B cell (primary cell): ENCODE data around the gene HEYL. TPM values are rescaled to one million over a fixed set of nuclear protein-coding genes. Genes with fewer than 3 reads are reported as not detected.

Experiments used
- ATAC-seq: fragments of 200-7000 bp; cut with Tn5 transposase; one replicate; pipeline ENCODE4 v1.10.0; 2021; ENCODE audit warnings: low read depth, mild to moderate bottlenecking, moderate number of reproducible peaks, moderate library complexity
- CTCF ChIA-PET: fragments of 350-600 bp; sonication (Branson Sonifier 250); formaldehyde crosslinking; loops from one replicate; lab custom pipeline; 2021; ENCODE audit warnings: antibody characterized with exemption, inconsistent platforms; lab: Charles Lee
- POLR2A ChIA-PET: fragments of 350-600 bp; sonication (Branson Sonifier 250); formaldehyde crosslinking; loops from one replicate; lab custom pipeline; 2021; ENCODE audit warnings: antibody characterized with exemption; lab: Charles Lee
- DNase-seq: peaks from one replicate; pipeline ENCODE4 v3.0.0; 2013
- H2AFZ ChIP-seq: 2 replicates; pipeline ENCODE4 v1.6.1; 2012; ENCODE audit warnings: mild to moderate bottlenecking, low read depth, low read length; ENCODE audit not compliant: insufficient read depth, poor library complexity, severe bottlenecking
- H3K27ac ChIP-seq, 2 donors: 1 replicate in 1 of 2; 2 replicates in 1 of 2; pipeline ENCODE4 v1.5.1; 2012 to 2013; ENCODE audit warnings: low read length in 2 of 2, mild to moderate bottlenecking in 2 of 2, moderate library complexity in 1 of 2
- H3K27me3 ChIP-seq, 4 experiments: fragments of 200-600 bp in 1 of 4; sonication (generic) in 1 of 4; replicated peaks in 1 of 4; 1 replicate in 2 of 4; 2 replicates in 2 of 4; pipeline versions ENCODE4 v1.6.1 to v1.7.0; 2013 to 2016; ENCODE audit warnings: low read length in 3 of 4, mild to moderate bottlenecking in 2 of 4, mixed read lengths in 1 of 4, moderate library complexity in 1 of 4; ENCODE audit not compliant: insufficient read depth in 4 of 4, control insufficient read depth in 3 of 4; ENCODE audit errors: control extremely low read depth in 1 of 4
- H3K36me3 ChIP-seq, 2 experiments: replicated peaks in 1 of 2; 1 replicate in 1 of 2; 2 replicates in 1 of 2; pipeline versions ENCODE4 v1.6.1 to v1.7.1; 2013; ENCODE audit warnings: low read length in 1 of 2; ENCODE audit not compliant: insufficient read depth in 2 of 2, control insufficient read depth in 1 of 2; ENCODE audit errors: control extremely low read depth in 1 of 2, extremely low read depth in 1 of 2
- H3K4me1 ChIP-seq, 2 donors: fragments of 200-600 bp in 1 of 2; sonication (generic) in 1 of 2; 1 replicate in 1 of 2; 2 replicates in 1 of 2; pipeline versions ENCODE4 v1.5.1 to v1.6.1; 2013 to 2017; ENCODE audit warnings: low read length in 2 of 2; ENCODE audit not compliant: control insufficient read depth in 2 of 2, insufficient read depth in 2 of 2
- H3K4me2 ChIP-seq: replicated peaks from 2 replicates; pipeline ENCODE3; 2012; ENCODE audit warnings: mild to moderate bottlenecking, low read depth, low read length; ENCODE audit not compliant: poor library complexity, severe bottlenecking
- H3K4me3 ChIP-seq, 5 experiments: fragments of 200-600 bp in 1 of 5; sonication (generic) in 1 of 5; 1 replicate in 3 of 5; 2 replicates in 2 of 5; pipeline versions ENCODE4 v1.5.1 to v1.7.0; 2011 to 2016; ENCODE audit warnings: low read length in 4 of 5, mild to moderate bottlenecking in 4 of 5, low read depth in 2 of 5, control low read depth in 1 of 5, moderate library complexity in 1 of 5; ENCODE audit not compliant: insufficient read depth in 1 of 5; ENCODE audit errors: control extremely low read depth in 1 of 5, extremely low read depth in 1 of 5
- H3K79me2 ChIP-seq: fragments of 200-600 bp; sonication (generic); one replicate; pipeline ENCODE4 v1.6.0; 2016; ENCODE audit warnings: low read length; ENCODE audit not compliant: control insufficient read depth, insufficient read depth
- H3K9ac ChIP-seq: fragments of 200-600 bp; sonication (generic); 2 replicates; pipeline ENCODE4 v1.6.1; 2017; ENCODE audit warnings: mild to moderate bottlenecking, low read length, moderate library complexity
- H3K9me3 ChIP-seq, 3 donors: one replicate each; pipeline versions ENCODE4 v1.6.1 to v1.7.1; 2013; ENCODE audit warnings: low read length in 2 of 3; ENCODE audit not compliant: control insufficient read depth in 2 of 3, insufficient read depth in 1 of 3; ENCODE audit errors: control extremely low read depth in 1 of 3
- H4K20me1 ChIP-seq: 2 replicates; pipeline ENCODE4 v1.6.0; 2012; ENCODE audit warnings: mild to moderate bottlenecking, low read length; ENCODE audit not compliant: insufficient read depth, control insufficient read depth, poor library complexity, severe bottlenecking
- H3K27ac Mint-ChIP-seq: one replicate; pipeline ENCODE4 v1.8.0; 2021; ENCODE audit warnings: mixed read lengths
- H3K27me3 Mint-ChIP-seq: one replicate; pipeline ENCODE4 v1.8.0; 2021; ENCODE audit warnings: mixed read lengths
- H3K4me1 Mint-ChIP-seq: one replicate; pipeline ENCODE4 v1.8.0; 2021; ENCODE audit warnings: mixed read lengths
- H3K4me3 Mint-ChIP-seq: one replicate; pipeline ENCODE4 v1.8.0; 2021; ENCODE audit warnings: mixed read lengths
- H3K9me3 Mint-ChIP-seq: one replicate; pipeline ENCODE4 v1.8.0; 2022; ENCODE audit warnings: mixed read lengths; ENCODE audit not compliant: insufficient read depth
- CTCF ChIP-seq: fragments of 200-600 bp; IDR thresholded peaks from one replicate; pipeline ENCODE4 v1.8.0; 2022; ENCODE audit warnings: antibody characterized with exemption, mild to moderate bottlenecking
- EZH2 ChIP-seq: IDR thresholded peaks from 2 replicates; pipeline ENCODE4 v1.6.1; 2012; ENCODE audit warnings: borderline replicate concordance, low read depth, mild to moderate bottlenecking, moderate library complexity, low read length; ENCODE audit not compliant: insufficient read depth, poor library complexity, severe bottlenecking
- WGBS: methylation state at CpG from one replicate; pipeline ENCODE4 v1.1.5; 2013; ENCODE audit warnings: missing lambda C conversion rate; ENCODE audit not compliant: insufficient coverage; 5-methylcytosine and 5-hydroxymethylcytosine counted together
- intact Hi-C: fragments of 100-400 bp; cut with micrococcal nuclease; formaldehyde crosslinking; loops from one replicate; pipeline ENCODE4 v1.10.0; 2022
- polyA plus RNA-seq: library from polyadenylated mRNA; depleted of rRNA; stranded (reverse); fragments of >200 nt; gene quantifications from 2 replicates; pipeline ENCODE4 v1.2.3, GENCODE V29; 2012
- total RNA-seq, 2 donors: library from RNA; stranded (reverse); fragments of 120-200 nt in 1 of 2; gene quantifications; 1 replicate in 1 of 2; 2 replicates in 1 of 2; pipeline versions ENCODE4 v1.2.3 to v1.2.4, GENCODE V29; 2013 to 2022

HEYL gene
- total and polyA plus RNA-seq, 2 donors (not counting 1 experiment from before 2014, with no cell fraction given), result 0.12 TPM; not detected in 1

- 87% methylated on average over 5 of the region's 5 CpGs for WGBS
- ATAC-seq, result no peak
Measured at GRCh38 chr1:39655578-39656268, 16.3 kb upstream of the HEYL start.

More at GRCh38 chr1:39655578-39656268, 16.3 kb upstream of the HEYL start:
- intact Hi-C loops, result no loop called here
- peaks cover 4 to 8% of the 10 kb centered on the region in 2 donors for H3K4me1 ChIP-seq
- H3K79me2 ChIP-seq, result no peaks in the 10 kb centered on the region
- no peaks in the 10 kb centered on the region for H3K36me3 ChIP-seq
- no peak overlapping the region for H3K9ac ChIP-seq
- Mint-ChIP-seq H3K4me1 (peaks cover 4% of the 10 kb centered on the region), H3K27ac (no peak overlapping the region), H3K27me3 (peaks cover 14% of the 10 kb centered on the region), H3K4me3 (no peak overlapping the region), H3K9me3 (no peaks in the 10 kb centered on the region)
- TF ChIP-seq EZH2 (no peak), CTCF (no peak)
- no peak for DNase-seq
- ChIA-PET POLR2A (no interaction called here), CTCF (interaction anchor here (10.1 to 11.2 kb wide), 2 partner anchors 15 to 48 kb away, joined by 113 to 190 read pairs; partner anchors contain the start of gene NT5C1A)
- H3K4me3 ChIP-seq, result no peak overlapping the region
- H3K27me3 ChIP-seq, result peaks cover 0 to 10% (median 6%) of the 10 kb centered on the region in 4 experiments
- H3K9me3 ChIP-seq, result no peaks in the 10 kb centered on the region
- H3K4me2 ChIP-seq, result no peak overlapping the region
- no peaks in the 10 kb centered on the region for H4K20me1 ChIP-seq
- H2AFZ ChIP-seq, result no peak overlapping the region
- no peak overlapping the region for H3K27ac ChIP-seq
